ENCODE results near the gene COL15A1. TPM values are rescaled to one million over a fixed set of nuclear protein-coding genes. Genes with fewer than 3 reads are reported as not detected.

COL15A1 gene
- total RNA-seq, 4 donors from 2014 or later, result 134 to 256 (median 145) TPM

DNA sequence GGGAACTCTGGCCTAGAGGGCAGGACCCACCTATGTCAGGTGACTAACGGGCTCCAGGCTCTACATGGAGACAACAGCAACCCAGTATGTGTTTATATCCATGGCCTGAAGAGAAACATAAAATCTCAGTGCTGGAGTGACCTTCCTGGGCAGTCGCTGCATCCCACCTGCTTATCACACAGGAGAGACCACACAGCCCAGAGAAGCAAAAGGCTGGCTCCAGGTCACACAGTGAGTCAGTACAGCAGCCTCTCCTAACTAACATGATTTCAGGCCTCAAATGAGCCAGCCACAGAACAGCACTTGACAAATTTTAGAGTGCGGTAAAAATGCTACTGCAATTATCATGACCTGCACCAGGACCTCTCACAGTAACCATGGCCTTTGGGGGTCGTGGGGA is 107.2 kb downstream of the COL15A1 start:
- no peak overlapping the region for H3K4me3 ChIP-seq
- DNase-seq (ENCODE audit: extremely low spot score), result no peak
- peaks cover 36 to 100% (median 57%) of the 10 kb centered on the region in 4 donors for H3K36me3 ChIP-seq
- no peaks in the 10 kb centered on the region for H3K27me3 ChIP-seq
- WGBS, result 82% methylated on average over 3 of the region's 4 CpGs
- TF ChIP-seq POLR2AphosphoS5 (IDR thresholded peaks at IDR 0.05), result no peak
- no peak for TF ChIP-seq EP300 (IDR thresholded peaks at IDR 0.05)
- TF ChIP-seq POLR2A (IDR thresholded peaks at IDR 0.05; ENCODE audit: low read depth), result no peak
- no peak for TF ChIP-seq CTCF (IDR thresholded peaks at IDR 0.05)
- peak overlapping the region in 3 of 4 donors; percentile 54 to 71 (median 68) for H3K27ac ChIP-seq (replicated peaks in 1 of 4)
- H3K9me3 ChIP-seq, result no peaks in the 10 kb centered on the region
- intact Hi-C loops (cut with DNase I), result no loop called here
- peaks cover 0 to 32% (median 27%) of the 10 kb centered on the region in 4 donors for H3K4me1 ChIP-seq

GRCh38 chr9:99051406-99051805 is 107.7 kb downstream of the COL15A1 start:
- H3K4me1 ChIP-seq, result peaks cover 0 to 31% (median 25%) of the 10 kb centered on the region in 4 donors
- intact Hi-C loops (cut with DNase I), result no loop called here

DNA sequence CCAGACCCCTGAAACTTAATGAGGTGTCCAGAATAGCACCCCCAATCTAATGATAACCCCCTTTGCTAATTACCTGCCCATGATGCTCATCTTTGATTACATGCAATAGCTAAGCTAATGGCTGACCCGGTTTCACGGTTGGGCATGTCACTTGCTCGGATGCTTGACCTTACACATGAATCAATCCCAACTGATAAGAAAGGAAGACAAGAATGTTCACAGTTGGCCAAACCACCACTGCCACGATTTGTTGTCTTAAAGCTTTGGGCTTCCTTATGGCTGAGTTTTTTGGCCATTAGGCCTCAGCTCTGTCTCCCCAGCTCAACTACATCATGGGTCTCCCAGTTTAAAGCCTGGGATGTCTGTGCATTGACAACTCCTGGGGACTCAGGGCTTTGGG is 108.1 kb downstream of the COL15A1 start:
- Histone ChIP-seq H3K9me3 (no peaks in the 10 kb centered on the region), H3K27me3 (no peaks in the 10 kb centered on the region), H3K4me3 (no peak overlapping the region), H3K27ac (replicated peaks in 1 of 4) (peak overlapping the region; percentile 40 to 71 (median 61)), H3K4me1 (peaks cover 0 to 31% (median 23%) of the 10 kb centered on the region in 4 donors), H3K36me3 (peaks cover 40 to 100% (median 61%) of the 10 kb centered on the region in 4 donors)
- TF ChIP-seq POLR2AphosphoS5 (IDR thresholded peaks at IDR 0.05) (no peak), CTCF (IDR thresholded peaks at IDR 0.05) (no peak), POLR2A (IDR thresholded peaks at IDR 0.05; ENCODE audit: low read depth) (no peak), EP300 (IDR thresholded peaks at IDR 0.05) (no peak)
- intact Hi-C loops (cut with DNase I), result no loop called here
- DNase-seq (ENCODE audit: extremely low spot score), result no peak
- WGBS, result 81% methylated on average over 4 of the region's 4 CpGs

More at GRCh38 chr9:99051406-99051805, 107.7 kb downstream of the COL15A1 start:
- Histone ChIP-seq H3K27ac (replicated peaks in 1 of 4) (peak overlapping the region in 3 of 4 donors; percentile 54 to 71 (median 68)), H3K27me3 (no peaks in the 10 kb centered on the region), H3K36me3 (peaks cover 40 to 100% (median 59%) of the 10 kb centered on the region in 4 donors), H3K4me3 (no peak overlapping the region), H3K9me3 (no peaks in the 10 kb centered on the region)
- TF ChIP-seq POLR2AphosphoS5 (IDR thresholded peaks at IDR 0.05) (no peak), CTCF (IDR thresholded peaks at IDR 0.05) (no peak), POLR2A (IDR thresholded peaks at IDR 0.05; ENCODE audit: low read depth) (no peak), EP300 (IDR thresholded peaks at IDR 0.05) (no peak)
- no peak for DNase-seq (ENCODE audit: extremely low spot score)
- 57% methylated on average over 3 of the region's 3 CpGs for WGBS

- WGBS, result 59% methylated on average over 10 of the region's 10 CpGs
- no peak for DNase-seq (ENCODE audit: extremely low spot score)
- Histone ChIP-seq H3K27me3 (no peaks in the 10 kb centered on the region), H3K36me3 (peaks cover 32 to 100% (median 64%) of the 10 kb centered on the region in 4 donors), H3K4me3 (no peak overlapping the region), H3K27ac (replicated peaks in 1 of 4) (peak overlapping the region in 3 of 4 donors; percentile 54 to 71 (median 68)), H3K4me1 (peaks cover 0 to 37% (median 23%) of the 10 kb centered on the region in 4 donors), H3K9me3 (no peaks in the 10 kb centered on the region)
- intact Hi-C loops (cut with DNase I), result no loop called here
- TF ChIP-seq EP300 (IDR thresholded peaks at IDR 0.05) (no peak), POLR2A (IDR thresholded peaks at IDR 0.05; ENCODE audit: low read depth) (no peak), POLR2AphosphoS5 (IDR thresholded peaks at IDR 0.05) (no peak), CTCF (IDR thresholded peaks at IDR 0.05) (no peak)
These were observed 109.4 kb downstream of the COL15A1 start for GRCh38 chr9:99052815-99053715.

Data from esophagus muscularis mucosa (tissue), 4 donors.